ENCODE data around the gene ASCL3.

- TF ChIP-seq, protein P1, sequence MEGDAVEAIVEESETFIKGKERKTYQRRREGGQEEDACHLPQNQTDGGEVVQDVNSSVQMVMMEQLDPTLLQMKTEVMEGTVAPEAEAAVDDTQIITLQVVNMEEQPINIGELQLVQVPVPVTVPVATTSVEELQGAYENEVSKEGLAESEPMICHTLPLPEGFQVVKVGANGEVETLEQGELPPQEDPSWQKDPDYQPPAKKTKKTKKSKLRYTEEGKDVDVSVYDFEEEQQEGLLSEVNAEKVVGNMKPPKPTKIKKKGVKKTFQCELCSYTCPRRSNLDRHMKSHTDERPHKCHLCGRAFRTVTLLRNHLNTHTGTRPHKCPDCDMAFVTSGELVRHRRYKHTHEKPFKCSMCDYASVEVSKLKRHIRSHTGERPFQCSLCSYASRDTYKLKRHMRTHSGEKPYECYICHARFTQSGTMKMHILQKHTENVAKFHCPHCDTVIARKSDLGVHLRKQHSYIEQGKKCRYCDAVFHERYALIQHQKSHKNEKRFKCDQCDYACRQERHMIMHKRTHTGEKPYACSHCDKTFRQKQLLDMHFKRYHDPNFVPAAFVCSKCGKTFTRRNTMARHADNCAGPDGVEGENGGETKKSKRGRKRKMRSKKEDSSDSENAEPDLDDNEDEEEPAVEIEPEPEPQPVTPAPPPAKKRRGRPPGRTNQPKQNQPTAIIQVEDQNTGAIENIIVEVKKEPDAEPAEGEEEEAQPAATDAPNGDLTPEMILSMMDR (IDR thresholded peaks at IDR 0.05), result no peak
- no peak for TF ChIP-seq POLR2A (IDR thresholded peaks at IDR 0.05)
Observed at GRCh38 chr11:8917157-8917825, 25.5 kb downstream of the ASCL3 start.

Measured in thyroid gland (tissue), 4 donors.